ENCODE measurements around the gene DPH2.
A peak's percentile ranks its signal among the peaks of the same experiment; 100 is the strongest.

DPH2 gene

DNA sequence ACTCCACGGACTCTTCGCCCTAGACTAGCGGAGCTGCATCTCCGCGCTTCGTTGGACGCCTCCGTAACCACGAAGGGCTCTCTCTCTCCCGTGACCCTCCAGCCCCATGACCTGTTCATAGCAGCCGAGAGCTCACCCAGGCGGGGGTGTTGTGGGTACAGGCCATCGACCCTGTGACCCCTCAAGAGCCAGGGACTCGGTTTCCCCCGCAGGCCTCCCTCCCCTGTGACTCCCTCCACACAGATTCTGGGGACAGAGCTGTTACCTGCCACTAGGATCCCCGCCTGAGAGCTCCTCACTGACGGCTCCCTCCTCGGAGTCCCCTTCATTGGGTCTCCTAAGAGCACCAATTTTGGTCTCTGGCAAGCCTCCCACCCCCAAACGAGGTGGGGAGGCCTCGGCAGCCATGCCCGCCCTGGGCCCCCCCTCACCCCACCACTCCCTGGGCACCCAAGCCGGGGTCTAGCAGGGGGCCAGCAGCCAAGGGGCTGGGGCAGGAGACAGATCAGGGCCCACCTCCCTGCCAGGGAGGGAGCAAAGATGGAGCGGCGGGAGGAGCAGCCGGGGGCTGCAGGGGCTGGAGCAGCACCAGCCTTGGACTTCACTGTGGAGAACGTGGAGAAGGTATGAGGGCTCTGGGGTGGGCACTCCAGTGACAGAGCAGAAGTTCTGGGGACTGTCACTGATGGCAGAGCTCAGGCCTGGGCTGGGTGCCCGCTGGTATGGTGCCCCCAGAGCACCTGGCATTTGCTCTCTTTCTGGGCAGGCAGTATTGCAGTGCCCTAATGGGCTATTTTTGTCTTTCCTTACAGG lies 22.5 kb upstream of the DPH2 start:
- Histone ChIP-seq H3K36me3 (peaks cover 14% of the 10 kb centered on the region), H3K27me3 (ENCODE audit: insufficient read depth, low read depth, severe bottlenecking) (no peaks in the 10 kb centered on the region), H3K4me3 (ENCODE audit: low read depth, low read length) (peak overlapping the region; percentile 66), H3K27ac (peak overlapping the region; percentile 100), H3K9me3 (ENCODE audit: severe bottlenecking) (no peaks in the 10 kb centered on the region)
- TF ChIP-seq, protein P1, sequence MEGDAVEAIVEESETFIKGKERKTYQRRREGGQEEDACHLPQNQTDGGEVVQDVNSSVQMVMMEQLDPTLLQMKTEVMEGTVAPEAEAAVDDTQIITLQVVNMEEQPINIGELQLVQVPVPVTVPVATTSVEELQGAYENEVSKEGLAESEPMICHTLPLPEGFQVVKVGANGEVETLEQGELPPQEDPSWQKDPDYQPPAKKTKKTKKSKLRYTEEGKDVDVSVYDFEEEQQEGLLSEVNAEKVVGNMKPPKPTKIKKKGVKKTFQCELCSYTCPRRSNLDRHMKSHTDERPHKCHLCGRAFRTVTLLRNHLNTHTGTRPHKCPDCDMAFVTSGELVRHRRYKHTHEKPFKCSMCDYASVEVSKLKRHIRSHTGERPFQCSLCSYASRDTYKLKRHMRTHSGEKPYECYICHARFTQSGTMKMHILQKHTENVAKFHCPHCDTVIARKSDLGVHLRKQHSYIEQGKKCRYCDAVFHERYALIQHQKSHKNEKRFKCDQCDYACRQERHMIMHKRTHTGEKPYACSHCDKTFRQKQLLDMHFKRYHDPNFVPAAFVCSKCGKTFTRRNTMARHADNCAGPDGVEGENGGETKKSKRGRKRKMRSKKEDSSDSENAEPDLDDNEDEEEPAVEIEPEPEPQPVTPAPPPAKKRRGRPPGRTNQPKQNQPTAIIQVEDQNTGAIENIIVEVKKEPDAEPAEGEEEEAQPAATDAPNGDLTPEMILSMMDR (IDR thresholded peaks at IDR 0.05; ENCODE audit: low read depth, low read length): no peak
- DNase-seq: no peak

DNA sequence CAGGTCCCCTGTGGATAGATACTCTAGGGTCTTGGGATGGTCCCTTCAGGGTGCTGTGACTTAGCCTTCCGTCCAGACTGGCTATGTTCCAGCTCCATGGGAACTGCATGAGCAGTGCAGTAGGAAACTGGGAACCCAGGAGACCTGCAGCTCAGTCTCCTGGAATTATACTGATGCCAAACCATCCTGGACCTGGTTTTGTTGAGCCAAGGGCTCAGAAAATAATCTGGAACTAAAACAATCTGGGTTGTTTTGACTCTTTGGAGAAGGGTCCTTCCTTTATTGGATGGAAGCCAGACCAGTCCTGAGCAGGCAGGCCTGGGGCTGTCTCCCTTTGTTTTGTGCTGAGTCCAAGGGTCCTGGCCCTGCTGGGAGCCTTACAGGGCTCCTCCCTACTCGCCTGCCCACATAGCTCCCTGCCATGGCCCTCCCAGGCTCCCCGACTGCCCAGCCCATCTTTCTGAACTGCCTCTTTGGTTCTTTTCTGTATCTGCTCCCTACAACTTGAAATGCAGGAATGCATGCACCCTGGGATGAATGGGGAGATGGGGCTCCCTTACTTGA lies 21.9 kb upstream of the DPH2 start:
- H3K36me3 ChIP-seq: peaks cover 14% of the 10 kb centered on the region
- TF ChIP-seq, protein P1 (IDR thresholded peaks at IDR 0.05; ENCODE audit: low read depth, low read length): no peak
- DNase-seq: no peak
- H3K27me3 ChIP-seq (ENCODE audit: insufficient read depth, low read depth, severe bottlenecking): no peaks in the 10 kb centered on the region
- H3K4me3 ChIP-seq (ENCODE audit: low read depth, low read length): peak overlapping the region; percentile 66
- no peaks in the 10 kb centered on the region for H3K9me3 ChIP-seq (ENCODE audit: severe bottlenecking)
- H3K27ac ChIP-seq: peak overlapping the region; percentile 39

DNA sequence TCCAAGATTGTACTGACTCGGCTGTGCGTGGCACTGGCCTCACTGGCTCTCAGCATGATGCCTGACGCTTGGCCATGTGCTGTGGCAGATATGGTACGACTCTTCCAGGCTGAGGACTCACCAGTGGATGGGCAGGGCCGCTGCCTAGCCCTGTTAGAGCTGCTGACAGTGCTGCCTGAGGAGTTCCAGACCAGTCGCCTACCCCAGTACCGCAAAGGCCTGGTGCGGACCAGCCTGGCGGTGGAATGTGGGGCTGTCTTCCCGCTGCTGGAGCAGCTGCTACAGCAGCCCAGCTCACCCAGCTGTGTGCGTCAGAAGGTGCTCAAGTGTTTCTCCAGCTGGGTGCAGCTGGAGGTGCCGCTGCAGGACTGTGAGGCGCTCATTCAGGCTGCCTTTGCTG lies 20.1 kb upstream of the DPH2 start:
- Histone ChIP-seq H3K36me3 (peaks cover 14% of the 10 kb centered on the region), H3K27ac (no peak overlapping the region; the same call in 1 of the 2 replicates), H3K9me3 (ENCODE audit: severe bottlenecking) (no peaks in the 10 kb centered on the region), H3K27me3 (ENCODE audit: insufficient read depth, low read depth, severe bottlenecking) (no peaks in the 10 kb centered on the region), H3K4me3 (ENCODE audit: low read depth, low read length) (no peak overlapping the region)
- DNase-seq: no peak
- TF ChIP-seq, protein P1 (IDR thresholded peaks at IDR 0.05; ENCODE audit: low read depth, low read length): no peak

DNA sequence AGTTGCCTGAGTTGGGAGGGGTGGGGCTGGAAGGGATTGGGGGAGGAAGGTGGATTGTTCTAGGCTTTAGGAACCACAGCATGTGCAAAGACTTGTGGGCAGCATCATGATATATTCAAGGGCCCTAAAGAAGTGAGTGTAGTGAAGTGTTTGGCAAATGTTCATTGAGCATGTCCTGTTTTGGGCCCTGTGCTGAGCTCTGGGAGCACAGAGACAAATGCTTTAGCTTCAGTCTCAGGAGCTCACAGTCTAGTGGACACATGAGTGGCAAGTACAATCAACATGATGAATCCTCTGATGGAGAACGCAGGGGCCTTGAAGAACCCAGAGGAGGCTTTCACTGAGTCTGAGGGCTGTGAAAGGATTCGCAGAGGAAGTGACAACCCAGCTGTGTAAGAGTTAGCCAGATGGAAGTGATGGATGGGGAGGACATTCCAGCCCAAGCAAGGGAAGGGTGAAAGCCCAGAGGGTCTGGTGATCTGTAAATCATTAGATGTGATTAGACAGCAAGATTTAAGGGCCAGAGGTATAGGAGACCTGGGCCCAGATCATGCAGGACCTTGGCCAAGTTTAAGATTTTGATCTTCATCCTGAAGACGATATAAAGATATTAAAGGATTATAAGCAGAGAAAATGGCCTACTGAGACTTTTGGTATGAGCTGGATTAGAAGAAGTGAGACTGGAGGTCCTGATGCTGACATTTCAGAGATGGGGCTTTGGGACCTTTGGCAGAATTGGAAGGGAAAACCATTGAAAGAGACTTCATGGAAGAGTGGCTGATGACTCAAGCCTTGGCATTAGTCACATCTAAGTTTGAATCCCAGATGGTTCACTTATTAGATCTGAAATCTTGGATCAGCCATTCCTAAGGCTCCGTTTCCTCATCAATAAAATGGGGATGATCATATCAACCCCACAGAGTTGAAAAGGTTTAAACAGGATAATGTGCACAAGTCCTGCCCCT lies 18.5 kb upstream of the DPH2 start:
- Histone ChIP-seq H3K36me3 (peaks cover 19% of the 10 kb centered on the region), H3K4me3 (ENCODE audit: low read depth, low read length) (no peak overlapping the region), H3K27ac (peak overlapping the region; percentile 56), H3K9me3 (ENCODE audit: severe bottlenecking) (no peaks in the 10 kb centered on the region), H3K27me3 (ENCODE audit: insufficient read depth, low read depth, severe bottlenecking) (no peaks in the 10 kb centered on the region)
- no peak for DNase-seq
- TF ChIP-seq, protein P1 (IDR thresholded peaks at IDR 0.05; ENCODE audit: low read depth, low read length): no peak

DNA sequence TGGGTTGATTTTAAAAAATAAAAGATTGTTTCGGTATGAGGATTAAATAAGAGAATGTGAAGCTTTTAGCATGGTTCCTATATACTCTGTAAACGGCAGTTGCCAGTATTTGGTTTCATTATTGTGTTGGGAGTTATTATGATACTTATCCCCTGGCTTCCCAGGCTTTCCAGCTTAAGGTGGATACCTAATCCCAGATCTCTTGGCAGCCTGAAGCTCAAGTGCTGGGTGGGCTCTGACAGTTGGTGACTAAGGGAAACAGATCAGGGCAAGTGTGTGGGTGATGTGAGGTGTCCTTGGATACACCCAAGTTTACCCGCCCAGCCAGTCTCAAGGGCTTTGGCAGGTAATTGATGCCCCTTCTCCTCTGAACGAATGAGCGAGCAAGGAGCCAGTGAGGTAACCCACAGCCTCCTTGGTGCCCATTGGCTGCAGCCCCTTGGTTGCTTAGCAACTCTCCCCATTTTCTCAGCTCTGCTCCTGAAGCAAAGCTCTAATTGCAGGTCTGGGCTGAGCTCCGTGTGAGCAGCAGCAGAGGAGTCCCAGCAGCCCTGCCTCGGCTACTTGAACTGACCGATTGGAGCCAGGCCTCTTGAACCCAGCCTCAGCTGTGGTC lies 17.0 kb upstream of the DPH2 start:
- DNase-seq: peak; percentile 97

More for the DNA sequence above, 17.0 kb upstream of the DPH2 start:
- no peaks in the 10 kb centered on the region for H3K9me3 ChIP-seq (ENCODE audit: severe bottlenecking)
- TF ChIP-seq, protein P1 (IDR thresholded peaks at IDR 0.05; ENCODE audit: low read depth, low read length): no peak
- peak overlapping the region; percentile 79 for H3K27ac ChIP-seq
- H3K4me3 ChIP-seq (ENCODE audit: low read depth, low read length): peak overlapping the region; percentile 29
- peaks cover 34% of the 10 kb centered on the region for H3K36me3 ChIP-seq
- H3K27me3 ChIP-seq (ENCODE audit: insufficient read depth, low read depth, severe bottlenecking): no peaks in the 10 kb centered on the region

All from WERI-Rb-1 (cell line).